GM12878 (cell line): ENCODE measurements around the gene ABCC11. TPM values are rescaled to one million over a fixed set of nuclear protein-coding genes. Genes with fewer than 3 reads are reported as not detected.

Source experiments
- ATAC-seq: fragments of 200-7000 bp; cut with Tn5 transposase; 3 replicates; pipeline ENCODE4 v1.9.1; 2020; ENCODE audit warnings: mild to moderate bottlenecking, moderate library complexity
- BruUV-seq: library from RNA; stranded (reverse); fragments of 400-500 nt; replicated peaks from 2 replicates; lab custom pipeline; 2021; lab: Mats Ljungman, UMichigan
- CTCF ChIA-PET: fragments of 300-600 bp; sonication (Branson Sonifier 250); formaldehyde crosslinking; extraction: SDS; loops from one replicate; lab custom pipeline; 2021; ENCODE audit warnings: inconsistent platforms; lab: Yijun Ruan, JAX
- POLR2A ChIA-PET: fragments of 350-600 bp; formaldehyde crosslinking; extraction: SDS; loops from one replicate; lab custom pipeline; 2021; ENCODE audit warnings: inconsistent platforms; lab: Charles Lee
- RAD21 ChIA-PET: fragments of 300-600 bp; sonication (Branson Sonifier 250); formaldehyde crosslinking; loops from one replicate; lab custom pipeline; 2023; ENCODE audit warnings: antibody characterized with exemption; ENCODE audit not compliant: unreplicated experiment; lab: Charles Lee
- SMC1A ChIA-PET: fragments of 300-600 bp; sonication (Branson Sonifier 250); formaldehyde crosslinking; loops from one replicate; lab custom pipeline; 2023; ENCODE audit not compliant: unreplicated experiment, uncharacterized antibody; lab: Charles Lee
- DNase-seq: peaks from one replicate; pipeline ENCODE4 v3.0.0-alpha.2; 2011; ENCODE audit warnings: low read depth, low spot score
- FAIRE-seq: peaks from 3 replicates; lab custom pipeline; 2011; peaks lifted over from hg19 to GRCh38; lab: Jason Lieb, UNC
- H2AFZ ChIP-seq: 2 replicates; pipeline ENCODE4 v1.6.0; 2011; ENCODE audit warnings: low read depth, low read length, control low read depth; ENCODE audit not compliant: control insufficient read depth
- H3K27ac ChIP-seq: 2 replicates; pipeline ENCODE4 v1.5.1; 2011; ENCODE audit warnings: control low read depth; ENCODE audit not compliant: control insufficient read depth, insufficient read depth
- H3K27me3 ChIP-seq, 2 experiments: replicated peaks in 1 of 2; 2 replicates each; pipeline versions ENCODE4 v1.6.0 to v1.6.1; 2011; ENCODE audit warnings: low read length in 1 of 2; ENCODE audit not compliant: control insufficient read depth in 2 of 2, insufficient read depth in 2 of 2
- H3K36me3 ChIP-seq, 2 experiments: 2 replicates each; pipeline ENCODE4 v1.5.1; 2011; ENCODE audit warnings: low read length in 1 of 2; ENCODE audit not compliant: control insufficient read depth in 2 of 2, insufficient read depth in 2 of 2
- H3K4me1 ChIP-seq: 2 replicates; pipeline ENCODE4 v1.6.1; 2011; ENCODE audit warnings: mild to moderate bottlenecking, low read length, moderate library complexity, mixed read lengths; ENCODE audit not compliant: control insufficient read depth, insufficient read depth
- H3K4me2 ChIP-seq: 2 replicates; pipeline ENCODE4 v1.6.0; 2011; ENCODE audit warnings: control low read depth; ENCODE audit not compliant: control insufficient read depth, insufficient read depth
- H3K4me3 ChIP-seq: fragments of 200-600 bp; sonication (generic); 2 replicates; pipeline ENCODE4 v1.5.1; 2016
- H3K79me2 ChIP-seq: 2 replicates; pipeline ENCODE4 v1.6.0; 2011; ENCODE audit warnings: low read length; ENCODE audit not compliant: control insufficient read depth, insufficient read depth
- H3K9ac ChIP-seq: 2 replicates; pipeline ENCODE4 v1.8.0; 2011; ENCODE audit warnings: low read length, control low read depth, mixed read lengths; ENCODE audit not compliant: control insufficient read depth, insufficient read depth
- H3K9me3 ChIP-seq: replicated peaks from 3 replicates; pipeline ENCODE4 v1.5.1; 2011; ENCODE audit warnings: mild to moderate bottlenecking, low read length; ENCODE audit not compliant: control insufficient read depth, insufficient read depth
- H4K20me1 ChIP-seq: 2 replicates; pipeline ENCODE4 v1.6.0; 2011; ENCODE audit not compliant: control insufficient read depth, insufficient read depth
- ATF7 ChIP-seq: fragments of 450-650 bp; IDR thresholded peaks from 2 replicates; pipeline ENCODE4 v1.6.1; 2016; ENCODE audit warnings: low read depth, mild to moderate bottlenecking
- BHLHE40 ChIP-seq, 2 experiments: fragments of 450-650 bp in 1 of 2; IDR thresholded peaks; 2 replicates each; pipeline ENCODE4 v1.6.1; 2011 to 2017; ENCODE audit warnings: low read depth in 2 of 2, borderline replicate concordance in 1 of 2, improper control_type of control experiment in 1 of 2, low read length in 1 of 2, mild to moderate bottlenecking in 1 of 2
- CTCF ChIP-seq, 3 experiments: IDR thresholded peaks in 2 of 3; conservative IDR thresholded peaks in 1 of 3; 2 replicates each; pipeline ENCODE4 v1.5.1; 2011; ENCODE audit warnings: low read depth in 3 of 3, low read length in 3 of 3, mild to moderate bottlenecking in 3 of 3, control low read depth in 2 of 3, moderate library complexity in 2 of 3, inconsistent platforms in 1 of 3, mixed read lengths in 1 of 3; ENCODE audit not compliant: control insufficient read depth in 2 of 3, insufficient read depth in 1 of 3; ENCODE audit errors: extremely low read depth in 1 of 3
- DPF2 ChIP-seq: fragments of 450-650 bp; IDR thresholded peaks from 2 replicates; pipeline ENCODE4 v1.6.1; 2017; ENCODE audit warnings: mild to moderate bottlenecking
- EED ChIP-seq: sonication (generic); IDR thresholded peaks from 2 replicates; pipeline ENCODE4 v1.6.1; 2016; ENCODE audit warnings: antibody characterized with exemption, low read depth
- NBN ChIP-seq: fragments of 450-650 bp; IDR thresholded peaks from 2 replicates; pipeline ENCODE4 v1.6.1; 2016
- YBX1 ChIP-seq: fragments of 450-650 bp; IDR thresholded peaks from 2 replicates; pipeline ENCODE4 v1.6.1; 2016; ENCODE audit warnings: antibody characterized with exemption
- ZSCAN29 ChIP-seq: fragments of 450-650 bp; IDR thresholded peaks from 2 replicates; pipeline ENCODE4 v1.6.1; 2017; ENCODE audit warnings: mild to moderate bottlenecking, moderate library complexity
- WGBS: methylation state at CpG from one replicate; pipeline ENCODE4 v1.1.6; 2016; ENCODE audit warnings: low lambda C conversion rate; ENCODE audit not compliant: insufficient replicate concordance, insufficient coverage; ENCODE audit errors: missing lambda C conversion rate; 5-methylcytosine and 5-hydroxymethylcytosine counted together
- in situ Hi-C: fragments of 300-500 bp; cut with MboI; formaldehyde crosslinking; loops from 9 replicates; pipeline ENCODE4 v1.14.3; 2018; ENCODE audit warnings: mixed read lengths
- intact Hi-C: fragments of 100-400 bp; cut with micrococcal nuclease; formaldehyde crosslinking; loops from one replicate; pipeline ENCODE4 v1.14.2; 2022; ENCODE audit not compliant: unreplicated experiment
- polyA plus RNA-seq, 11 experiments: library from polyadenylated mRNA; depleted of rRNA in 4 of 11; unstranded in 6 of 11; stranded (reverse) in 5 of 11; fragments of >200 nt; fragmentation: Nextera tagmentation in 4 of 11; fragmentation: Illumina TruSeq in 1 of 11; extraction: Ambion mirVana in 4 of 11; extraction: Trizol in 1 of 11; gene quantifications; 1 replicate in 1 of 11; 2 replicates in 10 of 11; pipeline versions ENCODE4 v1.2.1 to v1.2.3, GENCODE V29; 2011 to 2016; ENCODE audit warnings: inconsistent platforms in 2 of 11, missing spikeins in 2 of 11, low read depth in 1 of 11
- total RNA-seq, 4 experiments: library from RNA; depleted of rRNA in 3 of 4; stranded (reverse); fragments of >200 nt in 3 of 4; fragmentation: Illumina TruSeq in 1 of 4; extraction: Trizol in 1 of 4; gene quantifications; 2 replicates each; pipeline versions ENCODE4 v1.2.1 to v1.2.3, GENCODE V29; 2013 to 2021

ABCC11 gene
- total and polyA plus RNA-seq, 10 of the 15 experiments (the other 5 are each of a cell fraction or from before 2014, with no cell fraction given), result 0.04 to 0.20 (median 0.10) TPM; not detected in 6

DNA sequence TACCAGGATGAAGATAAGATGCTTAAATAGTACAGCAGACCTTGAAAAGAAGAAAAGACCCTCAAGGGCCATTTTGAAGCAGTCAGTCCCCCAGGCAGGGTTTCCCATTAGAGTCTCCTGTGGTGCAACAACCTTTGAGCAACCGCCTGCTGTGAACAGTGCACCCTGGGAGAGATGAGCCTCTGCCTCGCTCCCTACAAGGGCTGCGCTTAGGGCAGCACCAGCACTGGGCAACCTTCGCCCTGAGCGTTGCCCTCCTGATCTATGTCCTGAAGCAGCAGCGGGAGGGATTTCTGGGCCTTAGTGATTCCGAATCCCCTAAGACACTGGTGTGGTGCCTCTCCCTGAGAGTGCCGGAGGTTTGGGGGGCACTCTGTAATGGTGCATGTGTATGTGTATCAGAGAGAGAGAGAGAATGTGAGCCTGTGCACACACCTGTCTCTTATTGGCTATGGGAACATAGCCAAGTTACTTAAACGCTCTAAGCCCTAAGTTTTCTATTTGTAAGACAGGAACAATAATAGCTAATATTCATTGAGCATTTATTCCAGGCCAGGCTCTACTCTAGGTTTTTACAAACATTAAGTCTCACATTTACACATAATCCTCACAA, 66.4 kb downstream of the ABCC11 start:
- no peaks in the 10 kb centered on the region; the same call in 2 of the 3 replicates for H3K9me3 ChIP-seq
- TF ChIP-seq DPF2, result no peak
- TF ChIP-seq NBN, result no peak
- TF ChIP-seq YBX1, result no peak
- no peak for TF ChIP-seq EED
- TF ChIP-seq ATF7, result no peak
- TF ChIP-seq BHLHE40 (IDR thresholded peaks at IDR 0.05; ENCODE audit: borderline replicate concordance in 1 of 2, low read depth in 2 of 2, low read length in 1 of 2), result no peak
- TF ChIP-seq CTCF (IDR thresholded peaks at IDR 0.05 in 2 of 3, conservative IDR thresholded peaks at IDR 0.05 in 1 of 3; ENCODE audit: control insufficient read depth in 2 of 3, extremely low read depth in 1 of 3, insufficient read depth in 1 of 3, low read depth in 3 of 3, low read length in 3 of 3), result no peak
- TF ChIP-seq ZSCAN29, result no peak
- no peaks in the 10 kb centered on the region for H3K4me1 ChIP-seq
- no TSS peak for BruUV-seq
- intact Hi-C loops, result no loop called here
- RAD21 ChIA-PET, result no interaction called here
- H3K27ac ChIP-seq, result no peak overlapping the region
- no peak; the same call in 2 of the 3 replicates for ATAC-seq
- in situ Hi-C loops, result no loop called here
- H4K20me1 ChIP-seq, result no peaks in the 10 kb centered on the region
- no peak overlapping the region for H2AFZ ChIP-seq
- POLR2A ChIA-PET, result no interaction called here
- no peak for DNase-seq
- H3K79me2 ChIP-seq, result no peaks in the 10 kb centered on the region
- FAIRE-seq, result no peak
- no peak overlapping the region for H3K4me3 ChIP-seq
- no peaks in the 10 kb centered on the region; a peak in 2 of 4 replicates for H3K27me3 ChIP-seq
- no peaks in the 10 kb centered on the region for H3K36me3 ChIP-seq
- H3K4me2 ChIP-seq, result no peak overlapping the region
- H3K9ac ChIP-seq, result no peak overlapping the region
- SMC1A ChIA-PET, result interaction anchor here (0.8 kb wide), 1 partner anchor 83 kb away, joined by 4 read pairs; no protein-coding TSS in a partner anchor
- 79% methylated on average over 9 of the region's 9 CpGs for WGBS
- CTCF ChIA-PET, result no interaction called here
